GM04503 (cell line): Measurements from ENCODE around the gene MED20.
A peak's percentile ranks its signal among the peaks of the same experiment; 100 is the strongest.

Experiments
- DNase-seq: peaks from one replicate; pipeline ENCODE4 v3.0.0-alpha.2; 2012; ENCODE audit warnings: low read depth

MED20 gene

GRCh38 chr6:41914343-41914742 is 6.6 kb downstream of the MED20 start:
- no peak for DNase-seq

- no peak for DNase-seq
Measured at GRCh38 chr6:41909727-41910126, 11.2 kb downstream of the MED20 start.

- no peak for DNase-seq
Measured at GRCh38 chr6:41901882-41902519, 18.9 kb downstream of the MED20 start.

GRCh38 chr6:41900861-41901260 is 20.1 kb downstream of the MED20 start:
- DNase-seq: no peak

- no peak for DNase-seq
Measured at GRCh38 chr6:41896281-41896680, 24.7 kb downstream of the MED20 start.

GRCh38 chr6:41895300-41896233 is 25.4 kb downstream of the MED20 start, which contains the start of gene USP49:
USP49 (minus strand) TSS chr6:41895375; CDS start chr6:41806983, 88,392 bp downstream.
- DNase-seq: peak; percentile 37

- no peak for DNase-seq
Measured at GRCh38 chr6:41894366-41895299, 26.3 kb downstream of the MED20 start.

GRCh38 chr6:41892921-41893564 is 27.9 kb downstream of the MED20 start:
- no peak for DNase-seq

GRCh38 chr6:41887331-41887751 is 33.6 kb downstream of the MED20 start:
- peak; percentile 18 for DNase-seq

GRCh38 chr6:41885930-41886329 is 35.0 kb downstream of the MED20 start:
- no peak for DNase-seq

GRCh38 chr6:41884957-41885356 is 36.0 kb downstream of the MED20 start:
- no peak for DNase-seq

- DNase-seq: no peak
Measured at GRCh38 chr6:41881506-41881905, 39.4 kb downstream of the MED20 start.

GRCh38 chr6:41878961-41879405 is 42.0 kb downstream of the MED20 start:
- peak; percentile 84 for DNase-seq

- peak; percentile 32 for DNase-seq
Measured at GRCh38 chr6:41878246-41878645, 42.7 kb downstream of the MED20 start.

GRCh38 chr6:41877051-41877680 is 43.8 kb downstream of the MED20 start:
- DNase-seq: no peak

GRCh38 chr6:41874741-41875140 is 46.2 kb downstream of the MED20 start:
- DNase-seq: no peak

- no peak for DNase-seq
Measured at GRCh38 chr6:41872147-41872546, 48.8 kb downstream of the MED20 start.

GRCh38 chr6:41871691-41872090 is 49.2 kb downstream of the MED20 start:
- no peak for DNase-seq

GRCh38 chr6:41859356-41859755 is 61.6 kb downstream of the MED20 start:
- no peak for DNase-seq

- DNase-seq: no peak
Measured at GRCh38 chr6:41858703-41859102, 62.2 kb downstream of the MED20 start.
